Pons (tissue), 1 donor: ENCODE results near the gene SPATA31C1.
"Not testable (repeated sequence)": the region's sequence is repeated elsewhere in the genome, so short reads cannot be mapped to it uniquely, and the experiment has no call there.

Experiments used
- DNase-seq: peaks from one replicate; pipeline ENCODE4 v3.0.0-alpha.2; 2016; ENCODE audit warnings: low spot score

SPATA31C1 gene

GRCh38 chr9:87937918-87938317 is 20.2 kb downstream of the SPATA31C1 start:
- not testable (repeated sequence) for DNase-seq

DNA sequence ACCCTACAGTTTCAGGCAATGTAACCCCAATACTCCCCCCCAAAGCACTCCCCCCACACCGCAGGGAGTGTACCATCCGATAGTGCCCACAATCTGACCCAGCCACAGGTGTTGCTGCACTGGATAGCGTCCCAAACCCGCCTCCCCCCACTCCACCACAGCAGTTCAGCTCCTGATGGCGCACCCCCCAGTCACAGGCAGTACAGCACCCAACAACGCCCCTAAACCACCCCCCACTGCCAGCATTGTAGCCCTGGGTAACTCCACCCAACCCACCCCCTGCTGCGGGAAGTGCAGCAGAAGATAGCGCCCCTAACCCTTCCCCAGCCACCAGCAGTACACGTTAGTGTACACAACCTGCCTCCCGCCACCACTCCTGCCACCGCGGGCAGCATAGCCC is 20.6 kb downstream of the SPATA31C1 start:
- not testable (repeated sequence) for DNase-seq

DNA sequence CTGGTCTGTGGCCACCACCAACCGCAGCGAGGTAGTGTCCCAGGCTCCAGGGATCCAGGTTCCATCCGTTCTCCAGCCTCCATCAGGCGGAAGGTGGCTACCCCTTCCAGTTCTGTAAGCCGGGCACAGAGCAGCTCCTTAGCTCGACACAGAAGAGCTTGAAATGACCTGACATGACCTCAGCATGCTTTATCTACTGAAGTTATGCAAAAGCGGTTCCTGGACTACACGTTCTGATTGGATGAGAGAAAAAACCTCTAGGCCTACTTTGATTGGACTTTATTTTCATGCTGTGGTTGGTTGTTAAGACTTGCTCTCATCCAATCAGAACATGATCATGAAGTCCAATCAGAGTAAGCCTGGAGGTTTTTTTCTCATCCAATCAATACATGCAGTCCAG is 21.3 kb downstream of the SPATA31C1 start:
- not testable (repeated sequence) for DNase-seq

DNA sequence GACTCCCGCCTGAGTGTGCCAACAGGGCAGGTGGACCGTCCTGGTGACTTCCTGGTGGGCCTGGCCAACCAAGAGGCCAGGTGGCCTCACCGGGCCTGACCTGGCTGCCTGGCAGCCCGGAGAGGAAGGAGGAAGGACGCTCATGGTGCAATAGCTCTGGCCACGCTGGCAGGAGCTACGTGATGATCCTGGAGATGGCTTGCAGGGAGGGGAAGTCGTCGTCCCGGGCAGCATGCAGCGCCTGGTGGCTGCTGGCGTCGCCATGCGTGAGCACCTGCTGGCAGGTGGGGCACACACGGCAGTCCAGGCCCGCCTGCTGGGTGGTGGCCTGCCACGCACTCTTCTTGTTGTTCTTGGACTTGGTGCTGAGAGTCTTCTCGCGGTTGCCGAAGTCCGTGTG is 26.3 kb downstream of the SPATA31C1 start:
- DNase-seq = no peak

DNA sequence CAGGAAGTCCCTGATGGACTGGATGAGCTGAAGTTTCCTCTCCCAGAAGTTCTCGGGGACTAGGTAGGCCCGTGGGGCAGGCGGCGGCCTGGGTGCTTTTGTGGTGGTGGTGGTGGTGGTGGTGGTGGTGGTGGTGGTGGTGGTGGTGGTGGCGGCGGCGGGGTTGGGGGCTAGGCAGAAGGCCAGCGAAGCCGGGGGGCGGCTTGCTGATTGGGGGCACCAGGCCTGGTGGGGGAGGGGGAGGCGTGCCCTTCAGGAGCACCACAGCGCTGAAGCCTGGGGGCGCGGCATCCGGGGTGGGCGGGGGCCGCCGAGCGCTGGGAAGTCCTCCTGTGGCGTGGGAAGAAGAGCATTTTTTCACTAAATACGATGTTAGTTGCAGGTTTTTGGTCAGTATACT is 26.9 kb downstream of the SPATA31C1 start:
- DNase-seq = no peak

DNA sequence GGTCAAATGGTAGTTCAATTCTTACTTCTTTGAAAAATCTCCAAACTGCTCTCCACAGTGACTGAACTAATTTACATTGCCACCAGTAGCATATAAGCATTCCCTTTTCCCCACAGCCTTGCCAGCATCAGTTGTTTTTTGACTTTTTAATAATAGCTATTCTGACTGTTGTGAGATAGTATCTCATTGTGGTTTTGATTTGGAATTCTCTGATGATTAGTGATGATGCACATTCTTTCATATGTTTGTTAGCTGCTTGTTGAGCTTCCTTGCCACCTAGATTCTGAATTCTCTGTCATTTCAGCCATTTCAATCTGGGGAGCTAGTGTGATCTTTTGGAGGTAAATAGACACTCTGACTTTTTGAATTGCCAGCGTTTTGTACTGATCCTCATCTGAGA is 32.5 kb downstream of the SPATA31C1 start:
- DNase-seq = no peak

DNA sequence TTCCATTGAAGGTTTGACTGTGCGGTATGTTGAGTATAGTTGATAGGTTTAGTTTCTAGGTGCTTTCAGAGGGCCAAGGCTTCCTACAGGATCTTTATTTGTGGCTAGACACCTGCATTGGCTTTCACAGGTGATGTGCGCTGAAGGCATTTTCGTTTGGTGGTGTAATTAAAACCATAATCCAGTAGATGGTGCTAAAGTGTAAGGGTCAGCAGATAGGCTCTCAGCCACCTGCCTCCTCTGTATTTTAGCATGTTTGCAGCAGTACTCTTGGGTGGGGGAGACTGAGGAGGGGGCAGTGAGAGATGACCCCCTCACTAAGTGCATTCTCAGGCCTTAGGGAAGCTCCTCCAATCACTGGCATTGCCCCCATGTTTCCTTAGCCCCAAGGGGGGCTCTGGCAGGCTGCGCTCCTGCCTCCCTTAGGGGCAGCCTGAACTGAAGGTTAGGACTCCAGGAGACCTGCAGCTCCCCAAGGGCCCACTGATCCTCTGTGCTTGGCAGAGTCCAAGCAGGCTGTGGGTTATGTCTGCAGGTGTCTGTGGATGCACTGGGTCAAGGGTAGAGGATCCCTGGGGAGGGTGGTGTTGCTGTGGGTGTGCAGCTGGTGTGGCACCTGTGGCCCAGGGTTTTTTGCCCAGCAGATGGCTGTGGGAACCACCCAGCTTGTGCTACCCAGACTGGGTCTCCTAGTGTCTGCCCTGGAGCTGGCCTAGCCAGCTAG is 33.2 kb downstream of the SPATA31C1 start:
- no peak for DNase-seq

- DNase-seq = no peak
Observed at GRCh38 chr9:87954230-87954629, 36.5 kb downstream of the SPATA31C1 start.

- no peak for DNase-seq
Observed at GRCh38 chr9:87957839-87958238, 40.1 kb downstream of the SPATA31C1 start.

GRCh38 chr9:87958591-87958990 is 40.8 kb downstream of the SPATA31C1 start:
- DNase-seq = no peak

DNA sequence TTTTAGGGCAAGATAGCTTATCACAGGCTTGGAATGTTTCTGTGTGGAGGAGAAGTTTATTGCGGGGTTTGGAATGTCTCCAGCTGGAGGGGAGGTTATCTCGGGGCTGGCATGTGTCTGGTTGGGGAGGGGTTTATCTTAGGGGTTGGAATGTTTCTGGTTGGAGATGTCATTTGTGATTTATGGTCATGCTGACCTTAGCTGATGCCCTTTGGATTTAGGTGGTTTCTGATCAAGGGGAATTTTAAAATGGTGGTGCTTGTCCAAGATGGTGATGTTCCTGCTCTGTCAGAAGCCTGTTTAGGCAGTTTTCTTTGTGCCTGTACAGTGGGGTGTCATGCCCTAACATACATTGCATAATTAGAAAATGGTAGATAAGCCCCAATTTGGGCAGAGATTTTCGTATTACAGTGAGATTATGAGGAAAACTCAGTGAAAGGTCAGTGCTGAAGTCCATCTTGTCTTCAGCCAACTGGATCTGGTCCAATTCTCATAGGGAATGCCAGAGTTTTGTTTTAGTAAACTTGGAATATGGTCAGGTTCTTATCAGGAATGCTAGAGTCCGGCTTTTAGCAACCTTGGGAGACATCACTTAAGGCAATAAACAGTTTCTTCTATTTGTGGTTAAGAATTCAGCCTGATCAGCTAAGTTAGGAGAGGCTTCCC is 42.3 kb downstream of the SPATA31C1 start:
- no peak for DNase-seq

- DNase-seq = no peak
Observed at GRCh38 chr9:87963770-87964169, 46.0 kb downstream of the SPATA31C1 start.

DNA sequence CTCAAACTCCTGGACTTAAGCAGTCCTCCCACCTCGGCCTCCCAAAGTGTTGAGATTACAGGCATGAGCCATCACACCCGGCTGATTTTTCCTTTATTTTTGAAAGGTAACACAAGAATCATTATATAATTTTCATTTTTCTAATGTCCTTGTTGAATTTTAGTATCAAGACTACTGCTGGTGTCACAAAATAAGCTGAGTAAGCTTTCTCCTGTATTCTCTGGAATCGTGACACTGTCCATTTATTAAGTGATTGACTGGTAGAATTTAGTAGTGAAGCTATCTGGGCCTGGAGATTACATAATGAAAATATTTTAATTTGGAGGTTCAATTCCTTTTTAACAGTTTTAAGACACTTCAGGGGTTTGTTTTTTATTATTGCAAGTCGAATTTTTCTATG is 47.1 kb downstream of the SPATA31C1 start:
- no peak for DNase-seq

GRCh38 chr9:87968155-87968554 is 50.4 kb downstream of the SPATA31C1 start:
- no peak for DNase-seq

- no peak for DNase-seq
Observed at GRCh38 chr9:87970602-87971001, 52.8 kb downstream of the SPATA31C1 start.

GRCh38 chr9:87973122-87973521 is 55.4 kb downstream of the SPATA31C1 start:
- no peak for DNase-seq
